Stimulated activated naive B cell treated with anti-CD40 and anti-IgM and Interleukin-4, amounts not matched to agents 10 μg/mL and 1 μg/mL and 100 μg/mL, for 72 hours (primary cell): ENCODE data around the gene AHCYL1.
A peak's percentile ranks its signal among the peaks of the same experiment; 100 is the strongest.
"Not testable (repeated sequence)": the region's sequence is repeated elsewhere in the genome, so short reads cannot be mapped to it uniquely, and the experiment has no call there.

Source experiments
- ATAC-seq, 2 donors: fragments of 150-1000 bp; cut with Tn5 transposase; replicated peaks; 2 replicates each; pipeline ENCODE4 v1.10.0; 2021; ENCODE audit warnings: moderate library complexity in 1 of 2
- DNase-seq: peaks from one replicate; pipeline ENCODE4 v3.0.0; 2021
- H3K27ac Mint-ChIP-seq: one replicate; pipeline ENCODE4 v1.8.0; 2022; ENCODE audit warnings: mild to moderate bottlenecking, mixed read lengths
- H3K27me3 Mint-ChIP-seq, 2 donors: one replicate each; pipeline ENCODE4 v1.8.0; 2022; ENCODE audit warnings: mixed read lengths in 2 of 2
- H3K36me3 Mint-ChIP-seq, 2 donors: one replicate each; pipeline ENCODE4 v1.8.0; 2022; ENCODE audit warnings: mixed read lengths in 2 of 2, mild to moderate bottlenecking in 1 of 2
- H3K4me1 Mint-ChIP-seq, 2 donors: one replicate each; pipeline ENCODE4 v1.8.0; 2022; ENCODE audit warnings: mixed read lengths in 2 of 2, mild to moderate bottlenecking in 1 of 2
- H3K4me3 Mint-ChIP-seq, 2 donors: one replicate each; pipeline ENCODE4 v1.8.0; 2022; ENCODE audit warnings: mild to moderate bottlenecking in 2 of 2, mixed read lengths in 2 of 2, moderate library complexity in 1 of 2
- H3K9me3 Mint-ChIP-seq, 2 donors: one replicate each; pipeline ENCODE4 v1.8.0; 2022; ENCODE audit warnings: mixed read lengths in 2 of 2, mild to moderate bottlenecking in 1 of 2

Gene AHCYL1

GRCh38 chr1:110018396-110018795, 33.8 kb downstream of the AHCYL1 start:
- DNase-seq (no peak), ATAC-seq (no peak)
- Mint-ChIP-seq H3K36me3 (peaks cover 43 to 66% of the 10 kb centered on the region in 2 donors), H3K27me3 (no peaks in the 10 kb centered on the region), H3K4me3 (no peak overlapping the region), H3K4me1 (peaks cover 3% of the 10 kb centered on the region in 2 donors), H3K9me3 (no peaks in the 10 kb centered on the region), H3K27ac (peak overlapping the region; percentile 63)

- Mint-ChIP-seq H3K9me3 (no peaks in the 10 kb centered on the region), H3K4me3 (no peak overlapping the region), H3K36me3 (peaks cover 48 to 68% of the 10 kb centered on the region in 2 donors), H3K27ac (no peak overlapping the region), H3K4me1 (peaks cover 4% of the 10 kb centered on the region in 2 donors), H3K27me3 (no peaks in the 10 kb centered on the region)
- DNase-seq (no peak), ATAC-seq (no peak)
These were observed 35.2 kb downstream of the AHCYL1 start for GRCh38 chr1:110019770-110020169.

- Mint-ChIP-seq H3K9me3 (no peaks in the 10 kb centered on the region), H3K27me3 (no peaks in the 10 kb centered on the region), H3K36me3 (peaks cover 41 to 59% of the 10 kb centered on the region in 2 donors), H3K4me3 (no peak overlapping the region), H3K4me1 (peaks cover 4% of the 10 kb centered on the region in 2 donors), H3K27ac (no peak overlapping the region)
- DNase-seq = no peak
- ATAC-seq = no peak
These were observed 36.7 kb downstream of the AHCYL1 start for GRCh38 chr1:110021285-110021684.

- H3K36me3 Mint-ChIP-seq = peaks cover 27 to 34% of the 10 kb centered on the region in 2 donors
- no peak for DNase-seq
- no peak overlapping the region for H3K27ac Mint-ChIP-seq
- H3K27me3 Mint-ChIP-seq = no peaks in the 10 kb centered on the region
- H3K4me3 Mint-ChIP-seq = no peak overlapping the region
- peaks cover 4% of the 10 kb centered on the region in 2 donors for H3K4me1 Mint-ChIP-seq
- no peak for ATAC-seq
- H3K9me3 Mint-ChIP-seq = no peaks in the 10 kb centered on the region
These were observed 40.0 kb downstream of the AHCYL1 start for GRCh38 chr1:110024613-110025012.

- Mint-ChIP-seq H3K4me1 (peaks cover 31 to 39% of the 10 kb centered on the region in 2 donors), H3K27ac (peak overlapping the region; percentile 91), H3K4me3 (peak overlapping the region; percentile 71 to 73)
- ATAC-seq, H3K9me3 Mint-ChIP-seq, H3K36me3 Mint-ChIP-seq, H3K27me3 Mint-ChIP-seq, DNase-seq: not testable (repeated sequence)
These were observed 46.1 kb downstream of the AHCYL1 start for GRCh38 chr1:110030687-110031086.

GRCh38 chr1:110032327-110032726, 47.8 kb downstream of the AHCYL1 start:
- no peak for DNase-seq
- H3K9me3 Mint-ChIP-seq = no peaks in the 10 kb centered on the region

GRCh38 chr1:110033421-110033820, 48.9 kb downstream of the AHCYL1 start:
- H3K9me3 Mint-ChIP-seq = no peaks in the 10 kb centered on the region
- no peak for ATAC-seq
- H3K27ac Mint-ChIP-seq = peak overlapping the region; percentile 92
- DNase-seq = no peak
- H3K4me1 Mint-ChIP-seq = peaks cover 35 to 43% of the 10 kb centered on the region in 2 donors
- peaks cover 4% of the 10 kb centered on the region in 2 donors for H3K36me3 Mint-ChIP-seq
- no peak overlapping the region for H3K4me3 Mint-ChIP-seq
- H3K27me3 Mint-ChIP-seq = no peaks in the 10 kb centered on the region

More at GRCh38 chr1:110032327-110032726, 47.8 kb downstream of the AHCYL1 start:
- H3K27me3 Mint-ChIP-seq = no peaks in the 10 kb centered on the region
- H3K4me3 Mint-ChIP-seq = no peak overlapping the region
- no peaks in the 10 kb centered on the region for H3K36me3 Mint-ChIP-seq
- H3K4me1 Mint-ChIP-seq = peaks cover 33 to 43% of the 10 kb centered on the region in 2 donors
- H3K27ac Mint-ChIP-seq = peak overlapping the region; percentile 72
- ATAC-seq = no peak

GRCh38 chr1:110034040-110034450, 49.5 kb downstream of the AHCYL1 start:
- ATAC-seq = no peak

GRCh38 chr1:110034451-110035235, 50.1 kb downstream of the AHCYL1 start, which contains the start of gene STRIP1:
Gene STRIP1, plus strand, starts transcription at chr1:110034624. Its CDS starts 14 bp downstream, at chr1:110034638.
- DNase-seq (peak; percentile 92), ATAC-seq (peak; percentile 95 to 96)
- Mint-ChIP-seq H3K27ac (peak within 1 kb of the TSS; percentile 92), H3K9me3 (no peaks in the 10 kb centered on the region), H3K27me3 (no peaks in the 10 kb centered on the region), H3K4me3 (peak within 1 kb of the TSS; percentile 87 to 90), H3K36me3 (peaks cover 8 to 15% of the 10 kb centered on the region in 2 donors), H3K4me1 (peaks cover 39 to 43% of the 10 kb centered on the region in 2 donors)

More at GRCh38 chr1:110034040-110034450, 49.5 kb downstream of the AHCYL1 start:
- H3K27ac Mint-ChIP-seq = peak overlapping the region; percentile 92
- H3K27me3 Mint-ChIP-seq = no peaks in the 10 kb centered on the region
- H3K36me3 Mint-ChIP-seq = peaks cover 6 to 9% of the 10 kb centered on the region in 2 donors
- H3K9me3 Mint-ChIP-seq = no peaks in the 10 kb centered on the region
- peak overlapping the region; percentile 87 to 90 for H3K4me3 Mint-ChIP-seq
- no peak for DNase-seq
- H3K4me1 Mint-ChIP-seq = peaks cover 36 to 43% of the 10 kb centered on the region in 2 donors

GRCh38 chr1:110035236-110035752, 50.7 kb downstream of the AHCYL1 start:
- peaks cover 39 to 43% of the 10 kb centered on the region in 2 donors for H3K4me1 Mint-ChIP-seq
- H3K4me3 Mint-ChIP-seq = peak overlapping the region; percentile 87 to 90

GRCh38 chr1:110038271-110038670, 53.7 kb downstream of the AHCYL1 start:
- Mint-ChIP-seq H3K27me3 (no peaks in the 10 kb centered on the region), H3K36me3 (peaks cover 33 to 42% of the 10 kb centered on the region in 2 donors), H3K9me3 (no peaks in the 10 kb centered on the region), H3K4me1 (peaks cover 21 to 23% of the 10 kb centered on the region in 2 donors), H3K4me3 (no peak overlapping the region), H3K27ac (no peak overlapping the region)
- ATAC-seq (no peak), DNase-seq (no peak)

More at GRCh38 chr1:110035236-110035752, 50.7 kb downstream of the AHCYL1 start:
- H3K9me3 Mint-ChIP-seq = no peaks in the 10 kb centered on the region
- peaks cover 13 to 20% of the 10 kb centered on the region in 2 donors for H3K36me3 Mint-ChIP-seq
- peak overlapping the region; percentile 80 for H3K27ac Mint-ChIP-seq
- ATAC-seq (no peak), DNase-seq (no peak)
- no peaks in the 10 kb centered on the region for H3K27me3 Mint-ChIP-seq

GRCh38 chr1:110039641-110040040, 55.1 kb downstream of the AHCYL1 start:
- ATAC-seq = no peak
- H3K4me3 Mint-ChIP-seq = no peak overlapping the region
- no peaks in the 10 kb centered on the region for H3K27me3 Mint-ChIP-seq
- no peak overlapping the region for H3K27ac Mint-ChIP-seq
- peaks cover 12 to 15% of the 10 kb centered on the region in 2 donors for H3K4me1 Mint-ChIP-seq
- H3K36me3 Mint-ChIP-seq = peaks cover 39 to 48% of the 10 kb centered on the region in 2 donors
- H3K9me3 Mint-ChIP-seq = no peaks in the 10 kb centered on the region
- no peak for DNase-seq

GRCh38 chr1:110040548-110040947, 56.0 kb downstream of the AHCYL1 start:
- no peaks in the 10 kb centered on the region for H3K9me3 Mint-ChIP-seq
- no peak overlapping the region for H3K27ac Mint-ChIP-seq
- peaks cover 44 to 53% of the 10 kb centered on the region in 2 donors for H3K36me3 Mint-ChIP-seq
- H3K27me3 Mint-ChIP-seq = no peaks in the 10 kb centered on the region
- no peak overlapping the region for H3K4me3 Mint-ChIP-seq
- DNase-seq = no peak
- no peak for ATAC-seq
- peaks cover 5 to 10% of the 10 kb centered on the region in 2 donors for H3K4me1 Mint-ChIP-seq

GRCh38 chr1:110043016-110043415, 58.5 kb downstream of the AHCYL1 start:
- H3K9me3 Mint-ChIP-seq = no peaks in the 10 kb centered on the region
- ATAC-seq (no peak), DNase-seq (no peak)
- no peaks in the 10 kb centered on the region for H3K27me3 Mint-ChIP-seq
- no peak overlapping the region for H3K4me3 Mint-ChIP-seq
- no peak overlapping the region for H3K27ac Mint-ChIP-seq
- H3K4me1 Mint-ChIP-seq = peaks cover 0 to 7% of the 10 kb centered on the region in 2 donors
- H3K36me3 Mint-ChIP-seq = peaks cover 54 to 71% of the 10 kb centered on the region in 2 donors
